ENCODE measurements around the gene DEPP1. TPM values are rescaled to one million over a fixed set of nuclear protein-coding genes. Genes with fewer than 3 reads are reported as not detected.

Gene DEPP1
- total and polyA plus RNA-seq, 2 of the 13 experiments (the other 11 are each of a cell fraction or from before 2014, with no cell fraction given) = 14.8 to 270 TPM

GRCh38 chr10:44995914-44996669 is 17.5 kb upstream of the DEPP1 start (continued):
- TF ChIP-seq, protein P1, sequence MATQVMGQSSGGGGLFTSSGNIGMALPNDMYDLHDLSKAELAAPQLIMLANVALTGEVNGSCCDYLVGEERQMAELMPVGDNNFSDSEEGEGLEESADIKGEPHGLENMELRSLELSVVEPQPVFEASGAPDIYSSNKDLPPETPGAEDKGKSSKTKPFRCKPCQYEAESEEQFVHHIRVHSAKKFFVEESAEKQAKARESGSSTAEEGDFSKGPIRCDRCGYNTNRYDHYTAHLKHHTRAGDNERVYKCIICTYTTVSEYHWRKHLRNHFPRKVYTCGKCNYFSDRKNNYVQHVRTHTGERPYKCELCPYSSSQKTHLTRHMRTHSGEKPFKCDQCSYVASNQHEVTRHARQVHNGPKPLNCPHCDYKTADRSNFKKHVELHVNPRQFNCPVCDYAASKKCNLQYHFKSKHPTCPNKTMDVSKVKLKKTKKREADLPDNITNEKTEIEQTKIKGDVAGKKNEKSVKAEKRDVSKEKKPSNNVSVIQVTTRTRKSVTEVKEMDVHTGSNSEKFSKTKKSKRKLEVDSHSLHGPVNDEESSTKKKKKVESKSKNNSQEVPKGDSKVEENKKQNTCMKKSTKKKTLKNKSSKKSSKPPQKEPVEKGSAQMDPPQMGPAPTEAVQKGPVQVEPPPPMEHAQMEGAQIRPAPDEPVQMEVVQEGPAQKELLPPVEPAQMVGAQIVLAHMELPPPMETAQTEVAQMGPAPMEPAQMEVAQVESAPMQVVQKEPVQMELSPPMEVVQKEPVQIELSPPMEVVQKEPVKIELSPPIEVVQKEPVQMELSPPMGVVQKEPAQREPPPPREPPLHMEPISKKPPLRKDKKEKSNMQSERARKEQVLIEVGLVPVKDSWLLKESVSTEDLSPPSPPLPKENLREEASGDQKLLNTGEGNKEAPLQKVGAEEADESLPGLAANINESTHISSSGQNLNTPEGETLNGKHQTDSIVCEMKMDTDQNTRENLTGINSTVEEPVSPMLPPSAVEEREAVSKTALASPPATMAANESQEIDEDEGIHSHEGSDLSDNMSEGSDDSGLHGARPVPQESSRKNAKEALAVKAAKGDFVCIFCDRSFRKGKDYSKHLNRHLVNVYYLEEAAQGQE (IDR thresholded peaks at IDR 0.05; ENCODE audit: borderline replicate concordance in 1 of 2, low read depth in 1 of 2, low read length in 2 of 2) = no peak
- TF ChIP-seq RXRB (CRISPR knock-in tag; IDR thresholded peaks at IDR 0.05; ENCODE audit: borderline replicate concordance) (peak; percentile 96), ZNF790 (CRISPR knock-in tag; IDR thresholded peaks at IDR 0.05; ENCODE audit: borderline replicate concordance) (no peak), SKIL (CRISPR knock-in tag; IDR thresholded peaks at IDR 0.05; ENCODE audit: borderline replicate concordance) (peak; percentile 79), ZNF768 (CRISPR knock-in tag; IDR thresholded peaks at IDR 0.05) (0 out of 2 replicates have a peak, but pooled peaks have one; percentile 13), ZBTB1 (CRISPR knock-in tag; IDR thresholded peaks at IDR 0.05; ENCODE audit: borderline replicate concordance) (no peak), ETS1 (CRISPR knock-in tag; IDR thresholded peaks at IDR 0.05) (no peak), NR1H2 (CRISPR knock-in tag; IDR thresholded peaks at IDR 0.05; ENCODE audit: borderline replicate concordance, low read depth) (no peak)
- TF ChIP-seq, protein P2, sequence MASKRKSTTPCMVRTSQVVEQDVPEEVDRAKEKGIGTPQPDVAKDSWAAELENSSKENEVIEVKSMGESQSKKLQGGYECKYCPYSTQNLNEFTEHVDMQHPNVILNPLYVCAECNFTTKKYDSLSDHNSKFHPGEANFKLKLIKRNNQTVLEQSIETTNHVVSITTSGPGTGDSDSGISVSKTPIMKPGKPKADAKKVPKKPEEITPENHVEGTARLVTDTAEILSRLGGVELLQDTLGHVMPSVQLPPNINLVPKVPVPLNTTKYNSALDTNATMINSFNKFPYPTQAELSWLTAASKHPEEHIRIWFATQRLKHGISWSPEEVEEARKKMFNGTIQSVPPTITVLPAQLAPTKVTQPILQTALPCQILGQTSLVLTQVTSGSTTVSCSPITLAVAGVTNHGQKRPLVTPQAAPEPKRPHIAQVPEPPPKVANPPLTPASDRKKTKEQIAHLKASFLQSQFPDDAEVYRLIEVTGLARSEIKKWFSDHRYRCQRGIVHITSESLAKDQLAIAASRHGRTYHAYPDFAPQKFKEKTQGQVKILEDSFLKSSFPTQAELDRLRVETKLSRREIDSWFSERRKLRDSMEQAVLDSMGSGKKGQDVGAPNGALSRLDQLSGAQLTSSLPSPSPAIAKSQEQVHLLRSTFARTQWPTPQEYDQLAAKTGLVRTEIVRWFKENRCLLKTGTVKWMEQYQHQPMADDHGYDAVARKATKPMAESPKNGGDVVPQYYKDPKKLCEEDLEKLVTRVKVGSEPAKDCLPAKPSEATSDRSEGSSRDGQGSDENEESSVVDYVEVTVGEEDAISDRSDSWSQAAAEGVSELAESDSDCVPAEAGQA (IDR thresholded peaks at IDR 0.05; ENCODE audit: low read depth) = no peak
- TF ChIP-seq, protein P2 (CRISPR knock-in tag; IDR thresholded peaks at IDR 0.05; ENCODE audit: borderline replicate concordance) = no peak
